HL-60 (cell line): ENCODE data around the gene OTUD6A.

Experiments used
- GABPA ChIP-seq: IDR thresholded peaks from 2 replicates; pipeline ENCODE4 v1.6.1; 2012; ENCODE audit warnings: low read depth
- POLR2AphosphoS5 ChIP-seq: IDR thresholded peaks from 2 replicates; pipeline ENCODE4 v1.6.1; 2012; ENCODE audit warnings: low read depth
- TF ChIP-seq, protein P1 (sequence below): IDR thresholded peaks from one replicate; pipeline ENCODE4 v1.5.1; 2011; ENCODE audit warnings: low read length, control low read depth, inconsistent platforms; ENCODE audit not compliant: insufficient read depth
- TF ChIP-seq, protein P2 (sequence below): IDR thresholded peaks from 2 replicates; pipeline ENCODE4 v1.6.1; 2012; ENCODE audit warnings: low read depth; ENCODE audit not compliant: insufficient replicate concordance

DNA sequence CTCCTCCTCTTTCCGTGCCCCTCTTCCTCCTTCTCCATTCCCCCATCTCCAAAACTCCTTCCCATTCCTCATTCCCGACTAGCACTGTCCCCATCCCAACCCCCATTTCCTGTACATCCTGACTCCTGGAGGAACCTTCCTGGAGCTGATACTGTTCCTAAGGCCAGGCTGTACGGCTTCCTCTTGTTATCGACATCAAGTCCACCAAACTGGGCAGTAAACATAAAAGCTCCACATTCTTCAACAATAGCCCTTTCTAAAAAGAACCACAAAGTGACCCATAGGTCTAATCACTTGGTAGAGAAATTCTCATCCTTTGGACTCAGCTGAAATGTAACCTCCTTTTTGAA is 35.4 kb upstream of the OTUD6A start:
- TF ChIP-seq, protein P1, sequence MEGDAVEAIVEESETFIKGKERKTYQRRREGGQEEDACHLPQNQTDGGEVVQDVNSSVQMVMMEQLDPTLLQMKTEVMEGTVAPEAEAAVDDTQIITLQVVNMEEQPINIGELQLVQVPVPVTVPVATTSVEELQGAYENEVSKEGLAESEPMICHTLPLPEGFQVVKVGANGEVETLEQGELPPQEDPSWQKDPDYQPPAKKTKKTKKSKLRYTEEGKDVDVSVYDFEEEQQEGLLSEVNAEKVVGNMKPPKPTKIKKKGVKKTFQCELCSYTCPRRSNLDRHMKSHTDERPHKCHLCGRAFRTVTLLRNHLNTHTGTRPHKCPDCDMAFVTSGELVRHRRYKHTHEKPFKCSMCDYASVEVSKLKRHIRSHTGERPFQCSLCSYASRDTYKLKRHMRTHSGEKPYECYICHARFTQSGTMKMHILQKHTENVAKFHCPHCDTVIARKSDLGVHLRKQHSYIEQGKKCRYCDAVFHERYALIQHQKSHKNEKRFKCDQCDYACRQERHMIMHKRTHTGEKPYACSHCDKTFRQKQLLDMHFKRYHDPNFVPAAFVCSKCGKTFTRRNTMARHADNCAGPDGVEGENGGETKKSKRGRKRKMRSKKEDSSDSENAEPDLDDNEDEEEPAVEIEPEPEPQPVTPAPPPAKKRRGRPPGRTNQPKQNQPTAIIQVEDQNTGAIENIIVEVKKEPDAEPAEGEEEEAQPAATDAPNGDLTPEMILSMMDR, result no peak
- TF ChIP-seq, protein P2, sequence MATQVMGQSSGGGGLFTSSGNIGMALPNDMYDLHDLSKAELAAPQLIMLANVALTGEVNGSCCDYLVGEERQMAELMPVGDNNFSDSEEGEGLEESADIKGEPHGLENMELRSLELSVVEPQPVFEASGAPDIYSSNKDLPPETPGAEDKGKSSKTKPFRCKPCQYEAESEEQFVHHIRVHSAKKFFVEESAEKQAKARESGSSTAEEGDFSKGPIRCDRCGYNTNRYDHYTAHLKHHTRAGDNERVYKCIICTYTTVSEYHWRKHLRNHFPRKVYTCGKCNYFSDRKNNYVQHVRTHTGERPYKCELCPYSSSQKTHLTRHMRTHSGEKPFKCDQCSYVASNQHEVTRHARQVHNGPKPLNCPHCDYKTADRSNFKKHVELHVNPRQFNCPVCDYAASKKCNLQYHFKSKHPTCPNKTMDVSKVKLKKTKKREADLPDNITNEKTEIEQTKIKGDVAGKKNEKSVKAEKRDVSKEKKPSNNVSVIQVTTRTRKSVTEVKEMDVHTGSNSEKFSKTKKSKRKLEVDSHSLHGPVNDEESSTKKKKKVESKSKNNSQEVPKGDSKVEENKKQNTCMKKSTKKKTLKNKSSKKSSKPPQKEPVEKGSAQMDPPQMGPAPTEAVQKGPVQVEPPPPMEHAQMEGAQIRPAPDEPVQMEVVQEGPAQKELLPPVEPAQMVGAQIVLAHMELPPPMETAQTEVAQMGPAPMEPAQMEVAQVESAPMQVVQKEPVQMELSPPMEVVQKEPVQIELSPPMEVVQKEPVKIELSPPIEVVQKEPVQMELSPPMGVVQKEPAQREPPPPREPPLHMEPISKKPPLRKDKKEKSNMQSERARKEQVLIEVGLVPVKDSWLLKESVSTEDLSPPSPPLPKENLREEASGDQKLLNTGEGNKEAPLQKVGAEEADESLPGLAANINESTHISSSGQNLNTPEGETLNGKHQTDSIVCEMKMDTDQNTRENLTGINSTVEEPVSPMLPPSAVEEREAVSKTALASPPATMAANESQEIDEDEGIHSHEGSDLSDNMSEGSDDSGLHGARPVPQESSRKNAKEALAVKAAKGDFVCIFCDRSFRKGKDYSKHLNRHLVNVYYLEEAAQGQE, result no peak
- TF ChIP-seq POLR2AphosphoS5, result no peak
- no peak for TF ChIP-seq GABPA
